Epithelial cell of prostate (primary cell): ENCODE data around the gene TRIM29.

Experiments used
- DNase-seq: peaks from one replicate; pipeline ENCODE4 v3.0.0-alpha.2; 2011; ENCODE audit warnings: low read depth, low spot score
- H3K27ac ChIP-seq: fragments of 450-650 bp; 2 replicates; pipeline ENCODE4 v1.5.1; 2017; ENCODE audit warnings: mild to moderate bottlenecking

Gene TRIM29

DNA sequence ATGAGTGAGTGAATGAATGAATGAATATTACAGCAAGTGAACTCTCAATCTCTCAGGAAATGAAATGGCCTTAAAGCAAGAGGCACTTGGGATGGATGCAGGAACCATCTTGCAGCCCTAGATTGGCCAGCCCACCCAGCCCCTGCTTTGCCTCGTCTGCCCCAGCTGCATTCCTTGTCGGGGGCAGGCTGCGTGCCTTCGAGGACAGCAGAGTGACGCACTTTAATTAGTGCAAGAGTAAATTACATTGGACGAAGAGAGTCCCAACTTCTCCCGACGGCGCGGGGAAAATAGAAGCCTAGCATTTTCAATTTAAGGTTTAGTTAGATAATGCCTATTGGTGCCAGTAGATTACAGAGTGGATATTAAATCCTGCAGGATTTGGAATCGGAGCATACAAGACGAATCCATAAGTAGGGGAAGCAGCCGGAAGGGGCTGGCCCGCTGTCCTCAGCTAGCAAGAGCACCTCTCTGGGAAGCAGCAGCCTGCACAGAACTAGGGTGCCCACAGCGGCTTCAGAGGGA is 33.8 kb downstream of the TRIM29 start:
- DNase-seq = no peak
- H3K27ac ChIP-seq = no peak overlapping the region

DNA sequence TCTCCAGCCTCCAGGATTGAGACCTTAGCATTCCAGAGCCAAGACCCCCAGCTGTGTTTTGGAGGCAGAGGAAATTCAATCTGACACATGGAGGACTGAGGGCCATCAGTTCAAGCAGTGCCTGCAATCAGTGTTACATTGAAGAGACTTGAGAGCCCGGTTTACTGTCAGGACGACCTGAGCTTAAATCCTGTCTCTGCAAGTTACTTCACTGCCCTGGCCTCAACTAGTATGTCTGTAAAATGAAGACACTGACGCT is 35.1 kb downstream of the TRIM29 start:
- no peak for DNase-seq
- H3K27ac ChIP-seq = no peak overlapping the region

DNA sequence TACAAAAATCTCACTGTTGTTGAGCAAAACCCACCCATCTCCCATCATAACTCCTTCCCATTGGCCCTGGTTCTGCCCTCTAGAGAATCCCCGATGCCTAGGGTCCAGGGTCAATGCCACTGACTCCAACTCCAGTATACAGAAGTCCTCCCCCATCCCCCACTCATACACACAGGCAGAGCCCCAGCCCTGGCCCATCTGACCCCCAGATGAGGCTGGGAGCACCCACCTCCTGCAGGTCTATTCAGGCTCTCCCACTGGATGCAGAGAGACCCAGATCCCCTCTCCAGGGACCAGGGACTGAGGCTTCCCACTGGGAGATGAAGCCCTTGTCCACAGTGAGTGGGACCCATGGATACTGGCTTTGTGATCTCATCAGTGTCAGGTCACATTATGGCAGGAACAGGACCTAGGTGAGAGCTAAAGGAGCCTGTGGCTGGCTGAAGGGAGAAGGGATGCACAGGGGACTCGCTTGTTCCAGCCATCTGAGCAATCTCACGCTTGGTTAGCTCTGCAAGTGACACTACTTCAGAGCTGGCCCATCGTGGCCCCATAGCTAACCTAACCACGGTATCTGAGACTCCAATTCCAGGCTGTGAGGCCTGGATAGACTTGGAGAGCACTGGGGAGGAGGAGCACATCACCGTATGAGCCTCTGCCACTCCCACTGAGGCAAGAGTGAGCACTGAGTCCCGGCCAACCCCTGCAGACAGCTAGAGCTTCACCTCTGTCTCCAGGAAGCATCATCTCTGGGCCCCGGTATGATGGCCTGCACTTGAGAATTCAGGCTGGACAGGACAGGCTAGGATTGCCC is 35.7 kb downstream of the TRIM29 start:
- no peak for DNase-seq

DNA sequence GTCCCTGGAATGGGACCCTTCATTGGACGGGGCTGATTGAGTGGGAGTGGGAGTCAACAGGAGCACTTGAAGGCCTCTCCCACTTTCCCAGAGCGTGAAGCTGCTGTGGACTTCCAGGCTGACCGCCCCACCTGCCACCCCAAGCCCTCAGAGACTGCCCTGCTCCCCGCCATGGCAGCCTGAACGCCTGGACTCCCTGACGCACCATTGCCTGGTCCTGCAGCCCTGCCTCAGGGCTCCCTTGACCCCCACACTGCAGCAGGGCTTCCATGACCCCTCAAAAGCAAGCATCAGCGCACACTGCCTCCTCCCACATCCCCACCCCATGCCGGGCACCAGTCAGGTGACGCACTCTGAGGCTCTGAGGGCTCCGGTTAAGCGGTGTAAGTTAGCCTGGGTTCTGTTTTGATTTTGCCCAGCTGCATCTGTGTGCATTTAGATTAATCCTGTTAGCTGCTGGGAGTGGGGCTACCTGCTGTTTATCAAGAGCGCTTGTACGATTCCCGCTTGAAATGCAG is 39.4 kb downstream of the TRIM29 start:
- H3K27ac ChIP-seq = no peak overlapping the region
- DNase-seq = no peak

More for the DNA sequence above, 35.7 kb downstream of the TRIM29 start:
- H3K27ac ChIP-seq = no peak overlapping the region

DNA sequence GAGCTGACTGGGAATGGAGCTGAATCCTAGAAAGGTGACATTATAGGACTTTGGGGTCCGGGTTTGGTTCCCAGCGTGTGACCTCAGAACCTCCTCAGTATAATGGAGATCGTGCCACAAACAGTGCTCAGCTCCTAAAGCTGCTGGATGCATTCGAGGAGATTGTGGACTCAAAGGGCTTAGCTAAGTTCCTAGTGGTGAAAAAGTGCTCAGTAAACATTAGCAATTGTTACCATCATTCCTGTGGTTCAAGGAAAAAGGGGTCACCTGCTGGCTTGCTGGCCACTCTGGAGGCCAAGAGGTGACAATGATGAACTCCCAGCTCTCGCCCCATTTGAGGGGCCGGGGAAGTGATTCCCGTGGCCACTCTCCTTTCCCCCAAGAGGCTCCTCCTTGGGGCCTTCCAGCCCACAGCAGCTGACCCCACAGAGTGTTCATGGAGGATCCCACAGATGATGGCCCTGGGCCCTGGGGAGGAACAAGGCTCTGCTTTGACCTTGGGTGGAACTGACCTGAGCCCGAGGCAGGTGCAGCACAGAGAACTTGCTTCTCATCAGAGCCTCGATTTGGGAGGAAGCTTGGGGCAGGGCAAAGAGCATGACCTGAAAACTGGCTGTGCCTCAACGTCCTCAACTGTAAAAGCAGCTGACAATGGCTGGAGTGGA is 40.1 kb downstream of the TRIM29 start:
- DNase-seq = no peak
- H3K27ac ChIP-seq = no peak overlapping the region

DNA sequence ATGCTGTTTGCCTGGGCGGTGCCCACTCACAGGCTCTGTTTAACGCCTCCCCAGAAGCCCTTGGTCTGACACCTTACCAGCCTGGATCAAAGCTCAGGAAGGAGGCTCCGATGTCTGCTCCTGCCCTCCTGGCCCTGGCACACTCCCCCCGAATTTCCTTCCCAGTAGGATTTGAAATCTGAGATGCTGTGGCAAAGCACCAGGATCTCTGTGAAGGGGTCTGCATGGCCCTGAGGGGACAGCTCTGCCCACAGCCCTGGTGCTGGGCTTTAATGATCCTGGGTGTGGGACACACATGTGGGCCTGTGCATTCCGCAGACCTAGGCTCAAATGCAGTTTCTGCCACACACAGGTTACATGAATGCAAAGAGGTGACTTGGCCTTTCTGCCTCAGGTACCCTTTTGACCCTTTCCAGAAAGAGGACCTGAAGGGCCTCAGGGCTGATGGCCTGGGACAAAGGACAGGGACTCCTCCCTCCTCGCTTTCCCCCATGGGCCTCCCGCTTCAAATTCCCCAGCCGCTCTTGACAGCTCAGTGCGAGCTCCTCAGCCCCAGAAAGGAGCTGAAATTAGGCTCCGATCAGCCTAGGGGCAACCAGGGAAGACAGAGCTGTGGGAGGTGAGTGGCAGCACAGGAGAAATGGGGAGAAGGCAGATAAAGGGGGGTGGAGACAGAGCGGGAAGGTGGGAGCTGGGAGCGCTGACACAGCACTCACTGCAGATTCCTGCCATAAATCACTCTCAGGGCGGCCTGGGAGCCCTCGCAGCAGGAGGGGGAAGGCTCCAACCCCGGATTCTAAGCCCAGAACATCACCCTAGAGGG is 41.3 kb downstream of the TRIM29 start:
- DNase-seq = no peak

DNA sequence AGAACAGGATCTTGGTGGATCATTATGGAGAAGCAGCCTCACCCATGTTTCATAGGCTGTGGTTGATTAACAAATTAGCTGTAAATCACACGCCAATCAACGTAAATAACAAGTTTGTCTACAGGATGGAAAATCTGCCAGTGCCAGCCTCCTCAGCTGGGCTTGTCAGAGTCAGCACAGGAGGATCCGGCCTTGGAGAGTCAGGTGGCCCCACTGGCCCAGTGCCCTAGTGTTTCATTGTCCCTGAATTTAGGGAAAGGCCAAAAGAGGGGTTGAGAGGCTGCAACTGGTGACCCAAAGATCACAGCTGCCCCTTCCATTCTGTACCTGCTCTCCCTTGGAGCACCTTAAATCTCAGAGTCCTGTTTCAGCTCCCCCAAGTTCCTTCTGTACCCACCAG is 42.4 kb downstream of the TRIM29 start:
- no peak overlapping the region for H3K27ac ChIP-seq

More for the DNA sequence above, 41.3 kb downstream of the TRIM29 start:
- no peak overlapping the region for H3K27ac ChIP-seq

DNA sequence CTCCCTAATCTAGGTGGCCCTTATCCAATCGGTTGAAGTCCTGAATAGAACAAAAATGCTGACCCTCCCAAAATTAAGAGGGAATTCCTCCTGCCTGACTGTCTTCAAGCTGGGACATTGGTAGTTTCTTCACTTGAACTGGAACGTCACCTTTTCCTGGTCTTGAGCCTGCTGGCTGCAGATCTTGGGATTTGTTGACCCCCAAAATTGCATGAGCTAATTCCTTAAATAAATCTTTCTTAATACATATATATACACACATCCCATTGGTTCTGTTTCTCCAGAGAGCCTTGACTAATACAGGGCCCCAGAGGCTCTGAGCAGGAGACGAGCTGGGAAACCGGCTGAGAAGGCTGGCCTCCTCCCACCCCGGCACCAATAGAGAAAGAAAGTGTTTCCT is 46.2 kb downstream of the TRIM29 start:
- no peak overlapping the region for H3K27ac ChIP-seq
- DNase-seq = no peak

More for the DNA sequence above, 42.4 kb downstream of the TRIM29 start:
- DNase-seq = no peak

DNA sequence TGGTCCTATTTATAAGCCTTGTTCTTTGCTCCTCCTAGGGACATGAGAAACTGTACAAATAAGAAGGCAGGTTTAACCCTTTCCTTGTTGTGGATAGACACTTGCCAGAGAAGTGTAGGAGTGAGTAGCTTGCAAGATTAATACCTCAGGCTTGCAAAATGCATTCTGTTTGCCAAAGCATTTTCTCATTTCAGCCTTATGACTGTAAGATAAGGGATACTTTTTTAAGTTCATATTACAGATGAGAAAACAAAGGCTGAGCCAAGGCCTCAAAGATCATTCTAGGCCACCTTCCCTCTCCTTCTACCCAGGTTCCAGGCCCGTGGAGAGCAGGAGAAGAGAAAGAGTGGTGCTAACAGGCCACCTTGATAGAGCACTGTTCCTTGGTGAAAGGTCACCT is 46.8 kb downstream of the TRIM29 start:
- no peak overlapping the region for H3K27ac ChIP-seq
- no peak for DNase-seq

DNA sequence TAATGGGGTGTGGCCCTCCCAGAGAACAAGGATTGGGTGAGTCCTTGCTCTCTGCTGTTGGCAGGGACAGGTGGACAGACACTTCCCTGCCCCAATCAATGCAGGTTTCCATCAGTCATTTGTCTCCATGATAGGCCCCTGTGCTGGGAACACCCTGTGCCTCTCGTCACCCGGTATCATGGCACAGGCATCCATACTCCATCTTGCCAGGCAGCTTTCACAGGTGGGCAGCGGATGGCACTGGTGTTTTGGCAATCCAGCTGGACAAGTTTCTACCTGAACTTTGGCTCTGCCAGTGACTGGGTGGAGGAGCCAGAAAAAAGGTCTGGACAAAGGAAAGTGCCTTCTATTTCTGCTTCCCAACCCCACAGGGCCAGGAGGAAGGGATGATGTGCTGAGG is 47.5 kb downstream of the TRIM29 start:
- no peak overlapping the region for H3K27ac ChIP-seq
- DNase-seq = no peak

DNA sequence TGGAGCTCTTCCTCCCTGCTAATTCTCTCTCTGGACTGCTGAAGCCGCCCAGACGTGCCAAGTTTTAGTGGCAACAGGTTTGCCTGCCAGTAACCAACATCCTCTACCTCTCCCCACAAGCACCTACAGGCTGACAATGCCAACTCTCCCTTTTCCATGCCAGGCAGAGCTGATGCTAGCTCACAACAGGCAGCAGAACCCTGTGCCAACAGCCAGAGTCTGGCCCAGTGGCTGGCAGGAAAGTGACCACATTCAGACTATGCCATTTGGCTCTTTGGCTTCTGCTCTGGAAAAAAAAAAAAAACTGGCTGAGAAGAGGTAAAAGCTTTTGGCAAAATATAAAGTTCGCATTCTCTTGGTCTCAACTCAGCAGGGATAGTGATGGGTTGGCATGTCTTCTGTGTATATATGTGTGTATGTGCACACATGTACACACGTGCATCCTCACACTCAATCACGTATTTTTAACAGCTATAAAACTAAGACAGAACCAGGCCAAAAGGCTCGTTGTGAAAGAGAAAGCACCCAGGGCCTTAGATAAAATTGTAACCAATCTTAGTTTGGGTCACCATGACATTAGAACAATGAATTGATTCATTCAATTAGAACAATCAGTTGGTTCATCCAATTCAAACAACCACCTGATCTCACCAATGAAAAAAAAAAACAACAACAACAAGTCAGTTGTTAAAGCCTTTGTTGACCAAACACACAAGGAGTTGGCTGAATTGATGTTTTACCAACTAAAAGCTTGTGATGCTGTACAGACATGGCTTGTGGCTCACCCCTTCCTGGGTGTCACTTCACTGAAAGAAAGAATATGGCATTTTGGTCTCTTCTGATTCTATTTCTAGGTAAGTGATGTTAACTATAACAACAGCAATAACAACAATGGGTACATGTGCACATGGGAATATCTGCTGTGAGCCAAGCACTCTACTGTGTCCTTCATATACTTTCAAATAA is 48.6 kb downstream of the TRIM29 start:
- no peak for DNase-seq
- H3K27ac ChIP-seq = no peak overlapping the region

DNA sequence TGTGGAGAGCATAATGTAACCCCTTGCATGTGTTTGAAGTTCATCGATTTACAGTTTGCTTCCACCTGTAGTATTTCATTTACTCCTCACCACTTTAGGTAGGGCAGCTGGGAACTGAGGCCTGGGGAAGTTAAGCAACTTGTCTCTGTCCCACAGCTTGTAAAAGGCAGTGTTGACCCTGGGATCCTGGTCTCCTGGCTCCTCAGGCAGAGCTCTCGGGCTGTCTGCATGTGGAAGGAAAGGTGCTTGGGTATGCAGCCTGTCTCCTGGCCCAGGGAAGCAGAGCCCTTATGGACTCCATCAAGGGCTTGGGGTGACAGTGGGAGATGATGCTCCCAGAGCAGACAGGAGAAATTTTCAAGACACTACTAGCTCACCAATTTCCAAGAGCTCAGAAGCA is 49.9 kb downstream of the TRIM29 start:
- no peak for DNase-seq
- no peak overlapping the region for H3K27ac ChIP-seq

DNA sequence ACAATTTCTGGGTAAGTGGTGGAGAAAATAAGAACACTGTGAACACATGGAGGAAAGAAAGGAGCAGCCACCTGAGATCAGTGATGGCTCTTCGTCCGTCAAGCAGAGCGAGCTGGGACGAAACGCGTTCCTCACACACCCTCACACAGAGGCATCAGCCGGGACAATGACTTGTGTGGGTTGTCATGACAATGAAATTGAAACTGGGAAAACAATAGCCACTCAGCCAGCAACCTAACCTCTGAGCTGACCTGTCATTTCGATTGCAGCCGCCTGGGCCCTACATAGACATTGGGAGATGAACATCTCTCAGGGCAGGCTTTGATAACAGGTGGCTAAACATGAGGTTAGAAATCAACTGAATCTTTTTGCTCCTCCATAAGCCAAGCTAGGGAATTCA is 51.3 kb downstream of the TRIM29 start:
- no peak for DNase-seq
- no peak overlapping the region for H3K27ac ChIP-seq

DNA sequence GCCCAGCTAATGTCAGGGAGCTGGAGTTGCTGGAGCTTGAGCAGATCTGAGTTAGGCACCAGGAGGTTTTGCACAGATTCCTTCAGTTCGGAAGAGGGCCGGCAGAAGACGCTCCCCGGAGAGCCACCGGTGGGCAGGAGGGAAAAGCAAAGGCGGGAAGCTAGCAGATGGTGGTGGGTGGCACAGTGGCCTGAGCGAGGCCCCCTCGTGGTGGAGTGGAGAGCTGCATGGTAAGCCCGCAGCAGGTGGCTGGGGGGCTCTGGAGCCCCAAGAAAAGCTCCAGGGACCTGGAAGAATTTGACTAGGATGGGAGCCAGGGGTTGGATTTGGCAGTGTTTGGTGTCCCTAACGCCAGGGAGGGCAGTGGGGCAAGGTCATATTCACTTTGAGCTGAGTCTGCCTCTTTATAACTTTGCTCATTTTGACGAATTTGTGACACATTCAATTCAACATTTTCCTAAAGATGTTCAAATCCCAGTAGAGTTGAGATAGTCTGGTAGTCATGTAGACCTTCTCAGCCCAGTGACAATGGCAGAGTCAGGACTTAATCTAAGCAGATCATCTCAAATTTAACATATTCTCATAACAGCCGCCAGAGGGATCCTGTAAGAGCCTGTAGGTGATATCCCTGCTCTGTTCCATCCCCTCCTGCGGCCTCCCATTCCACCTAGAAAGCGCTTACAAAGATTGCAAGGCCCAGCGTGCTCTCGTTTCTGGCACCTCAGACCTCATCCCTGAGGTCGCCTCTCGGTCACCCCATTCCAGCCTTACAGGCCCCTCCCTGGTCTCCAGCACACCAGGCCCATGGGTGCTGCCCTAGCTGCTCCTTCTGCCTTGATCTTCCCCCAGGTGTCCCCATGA is 57.9 kb downstream of the TRIM29 start:
- H3K27ac ChIP-seq = no peak overlapping the region
- no peak for DNase-seq

DNA sequence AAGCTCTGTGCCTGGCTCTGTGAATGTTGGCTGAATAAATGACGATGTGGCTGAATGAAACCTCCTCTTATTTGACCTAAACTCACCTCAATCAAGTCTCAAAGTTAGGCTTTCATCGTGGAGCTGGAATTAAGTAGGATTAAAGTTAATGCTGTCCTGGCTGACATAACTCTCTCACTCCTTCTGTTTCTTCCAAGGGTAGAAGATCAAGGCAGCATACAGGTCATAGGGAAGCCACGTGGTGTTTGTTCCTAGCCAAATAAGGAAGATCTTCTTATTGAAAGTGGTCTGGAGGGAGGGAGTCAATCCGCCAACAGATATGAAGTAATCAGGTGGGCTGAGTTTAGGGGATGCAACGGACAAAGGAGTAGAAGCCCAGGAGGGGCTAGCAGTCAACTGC is 59.5 kb downstream of the TRIM29 start:
- H3K27ac ChIP-seq = no peak overlapping the region
- no peak for DNase-seq

DNA sequence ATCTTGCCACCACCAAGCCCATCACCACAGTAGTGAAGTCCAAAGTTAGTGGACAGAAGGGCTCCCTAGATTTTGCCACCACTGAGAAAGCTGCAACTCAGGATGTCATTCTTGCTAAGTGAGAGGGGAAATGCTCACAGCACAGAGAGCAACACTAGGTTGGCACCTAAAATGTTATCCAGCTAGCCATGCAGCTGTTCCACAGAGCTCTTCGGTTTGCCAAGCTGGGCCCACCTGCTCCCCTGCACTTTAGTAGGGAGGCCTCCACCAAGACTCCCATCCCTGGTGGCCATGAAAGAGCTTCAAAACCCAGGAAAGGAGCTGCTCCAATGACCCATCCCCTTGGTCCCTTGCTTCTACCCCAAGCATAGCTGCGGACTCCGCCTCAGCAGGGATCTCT is 63.8 kb downstream of the TRIM29 start:
- H3K27ac ChIP-seq = no peak overlapping the region
- DNase-seq = no peak

DNA sequence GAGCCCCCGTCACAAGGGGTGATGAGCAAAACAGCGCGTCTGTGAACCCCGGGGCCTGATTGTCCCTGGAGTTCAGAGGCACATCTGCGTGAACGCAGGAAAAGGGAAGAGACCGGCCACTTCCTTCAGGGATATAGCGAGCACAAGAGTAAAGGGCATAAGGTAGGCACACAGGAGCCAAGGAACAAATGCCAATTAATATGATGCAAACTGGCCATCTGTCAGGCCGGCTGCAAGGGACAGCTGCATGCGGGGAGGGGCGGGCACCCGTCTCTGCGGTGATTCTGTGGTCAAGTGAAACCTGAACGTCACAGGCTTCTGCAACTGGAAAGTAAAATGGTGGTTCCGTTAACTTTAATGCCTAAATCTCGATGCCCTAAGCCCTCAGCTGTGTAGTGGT is 64.7 kb downstream of the TRIM29 start:
- no peak for DNase-seq
- no peak overlapping the region for H3K27ac ChIP-seq

DNA sequence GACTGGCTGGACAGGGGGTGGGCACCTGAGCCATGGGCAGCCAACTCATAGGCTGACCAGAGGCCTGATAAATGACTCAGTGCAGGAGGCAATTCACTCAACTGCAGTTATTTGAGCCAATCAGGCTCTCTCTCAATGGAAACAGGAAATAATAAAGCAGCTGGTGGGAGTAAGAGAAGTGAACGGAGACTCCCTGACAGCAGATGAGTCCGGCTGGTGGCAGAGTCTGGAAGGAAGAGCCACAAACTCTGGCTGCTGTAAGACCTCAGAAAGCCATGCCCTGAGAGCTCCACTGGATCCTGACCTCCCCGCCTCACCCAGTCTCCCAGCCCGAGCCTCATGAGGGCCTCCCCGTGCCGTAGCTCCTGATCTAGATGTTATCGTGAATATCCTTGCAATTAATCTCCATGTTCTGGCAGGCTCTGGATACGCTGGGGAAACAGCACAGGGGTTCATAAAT is 69.8 kb downstream of the TRIM29 start:
- H3K27ac ChIP-seq = no peak overlapping the region

More for the DNA sequence above, 69.8 kb downstream of the TRIM29 start:
- peak; percentile 26 for DNase-seq
